ENCODE measurements around the gene PPP2R5A.

GRCh38 chr1:212302745-212303383, 17.7 kb downstream of the PPP2R5A start:
- no peak for TF ChIP-seq POLR2A (IDR thresholded peaks at IDR 0.05; ENCODE audit: control extremely low read depth in 1 of 2, low read depth in 2 of 2, low read length in 2 of 2)
- TF ChIP-seq CTCF (IDR thresholded peaks at IDR 0.05; ENCODE audit: control extremely low read depth in 1 of 3, insufficient read depth in 1 of 3, low read depth in 1 of 3, low read length in 3 of 3): no peak
